Coronary artery (tissue), 2 donors: Measurements from ENCODE around the gene KYAT1.
A peak's percentile ranks its signal among the peaks of the same experiment; 100 is the strongest.
"Not testable (repeated sequence)": the region's sequence is repeated elsewhere in the genome, so short reads cannot be mapped to it uniquely, and the experiment has no call there.

Experiments used
- DNase-seq: peaks from one replicate; pipeline ENCODE4 v3.0.0-alpha.2; 2017; ENCODE audit warnings: low spot score
- H3K27ac ChIP-seq, 2 donors: fragments of 200-600 bp; sonication (generic); one replicate each; pipeline ENCODE4 v1.5.1; 2016 to 2019
- H3K4me3 ChIP-seq: fragments of 200-600 bp; sonication (generic); 2 replicates; pipeline ENCODE4 v1.5.1; 2016; ENCODE audit warnings: mild to moderate bottlenecking, moderate library complexity
- CTCF ChIP-seq: fragments of 200-600 bp; sonication (generic); IDR thresholded peaks from one replicate; pipeline ENCODE4 v1.5.1; 2019; ENCODE audit warnings: antibody characterized with exemption

The KYAT1 gene

GRCh38 chr9:128885798-128886197 lies 4.0 kb upstream of the KYAT1 start:
- no peak for TF ChIP-seq CTCF
- Histone ChIP-seq H3K27ac (peak overlapping the region in 1 of 2 donors; percentile 39), H3K4me3 (no peak overlapping the region)
- DNase-seq: no peak

GRCh38 chr9:128885376-128885775 lies 3.6 kb upstream of the KYAT1 start:
- H3K27ac ChIP-seq: peak overlapping the region in 1 of 2 donors; percentile 39
- peak overlapping the region; percentile 8 for H3K4me3 ChIP-seq
- TF ChIP-seq CTCF: no peak
- no peak for DNase-seq

GRCh38 chr9:128884164-128884563 lies 2.4 kb upstream of the KYAT1 start:
- H3K4me3 ChIP-seq: peak overlapping the region; percentile 96
- no peak for DNase-seq
- TF ChIP-seq CTCF: no peak
- peak overlapping the region in 1 of 2 donors; percentile 100 for H3K27ac ChIP-seq

- Histone ChIP-seq H3K27ac (peak overlapping the region; percentile 97 to 100), H3K4me3 (peak overlapping the region; percentile 96)
- DNase-seq: no peak
- no peak for TF ChIP-seq CTCF
These were observed 1.2 kb upstream of the KYAT1 start for GRCh38 chr9:128882677-128883603.

- TF ChIP-seq CTCF: no peak
- DNase-seq: no peak
- H3K27ac ChIP-seq: peak overlapping the region; percentile 75 to 82
- no peak overlapping the region for H3K4me3 ChIP-seq
These were observed 3.9 kb downstream of the KYAT1 start for GRCh38 chr9:128877852-128878251.

- not testable (repeated sequence) for H3K27ac ChIP-seq, H3K4me3 ChIP-seq, DNase-seq
These were observed 10.8 kb downstream of the KYAT1 start for GRCh38 chr9:128870941-128871265.

GRCh38 chr9:128870128-128870940 lies 11.4 kb downstream of the KYAT1 start:
- no peak for DNase-seq
- no peak for TF ChIP-seq CTCF
- no peak overlapping the region for H3K4me3 ChIP-seq
- no peak overlapping the region for H3K27ac ChIP-seq
